Transverse colon (tissue), 4 donors: Measurements from ENCODE around the gene APCDD1L.

Experiments
- CTCF ChIP-seq, 5 experiments: fragments of 200-600 bp in 3 of 5; fragments of 450-650 bp in 2 of 5; sonication (generic) in 3 of 5; IDR thresholded peaks; 1 replicate in 2 of 5; 2 replicates in 3 of 5; pipeline ENCODE4 v1.5.1; 2016 to 2017; ENCODE audit warnings: antibody characterized with exemption in 5 of 5, inconsistent platforms in 3 of 5, mild to moderate bottlenecking in 2 of 5, moderate library complexity in 1 of 5
- EP300 ChIP-seq: sonication (generic); formaldehyde crosslinking; IDR thresholded peaks from one replicate; pipeline ENCODE4 v1.6.1; 2017; ENCODE audit warnings: antibody characterized with exemption, low read depth
- POLR2A ChIP-seq: fragments of 450-650 bp; IDR thresholded peaks from one replicate; pipeline ENCODE4 v1.6.1; 2016; ENCODE audit warnings: antibody characterized with exemption, mild to moderate bottlenecking, moderate library complexity
- POLR2AphosphoS5 ChIP-seq, 3 donors: sonication (generic); formaldehyde crosslinking; IDR thresholded peaks; one replicate each; pipeline ENCODE4 v1.6.1; 2016; ENCODE audit warnings: antibody characterized with exemption in 3 of 3

- TF ChIP-seq CTCF (IDR thresholded peaks at IDR 0.05) (no peak), POLR2A (no peak), EP300 (no peak), POLR2AphosphoS5 (IDR thresholded peaks at IDR 0.05) (no peak)
Observed at GRCh38 chr20:58544286-58544685, 29.1 kb upstream of the APCDD1L start.
